ENCODE results near the gene EPN1. TPM values are rescaled to one million over a fixed set of nuclear protein-coding genes. Genes with fewer than 3 reads are reported as not detected.

Gene EPN1
- total and polyA plus RNA-seq, 9 of the 15 experiments (the other 6 are each of a cell fraction or from before 2014, with no cell fraction given), result 0.08 to 138 (median 12.7) TPM

GRCh38 chr19:55655648-55656040, 19.4 kb upstream of the EPN1 start:
- H3K79me2 ChIP-seq (ENCODE audit: control insufficient read depth, insufficient read depth, low read length), result peaks cover 58% of the 10 kb centered on the region
- intact Hi-C loops (cut with micrococcal nuclease) (no loop called here), in situ Hi-C loops (cut with MboI) (no loop called here)
- ATAC-seq (no peak), DNase-seq (ENCODE audit: extremely low read depth in 1 of 4, low spot score in 3 of 4) (no peak), FAIRE-seq (no peak)
- peak overlapping the region; percentile 100 for H3K27ac ChIP-seq (ENCODE audit: extremely low read depth, low read depth, low read length)
- peaks cover 20 to 55% of the 10 kb centered on the region in 2 experiments; a peak in 4 of 5 replicates for H3K4me1 ChIP-seq (replicated peaks in 1 of 2; ENCODE audit: control insufficient read depth in 2 of 2, insufficient read depth in 2 of 2, low read length in 2 of 2)
- peaks cover 6% of the 10 kb centered on the region for H3K9me1 ChIP-seq (ENCODE audit: control insufficient read depth, insufficient read depth, low read length)
- H3K9me3 ChIP-seq (replicated peaks; ENCODE audit: control insufficient read depth, insufficient read depth, low read depth, low read length), result no peaks in the 10 kb centered on the region
- H4K20me1 ChIP-seq (replicated peaks; ENCODE audit: control insufficient read depth, insufficient read depth, low read length), result peaks cover 42% of the 10 kb centered on the region
- POLR2A ChIA-PET, result interaction anchor here (0.7 to 3.5 kb wide), 4 partner anchors 9 to 34 kb away, joined by 3 to 21 read pairs (median 8); no protein-coding TSS in a partner anchor
- H3K4me3 ChIP-seq, result peak overlapping the region; percentile 70
- no peaks in the 10 kb centered on the region for H3K27me3 ChIP-seq (ENCODE audit: control insufficient read depth in 2 of 2, insufficient read depth in 2 of 2, low read length in 2 of 2)
- H3K9ac ChIP-seq (ENCODE audit: insufficient read depth in 1 of 2, low read depth in 2 of 2, low read length in 2 of 2), result peak overlapping the region; percentile 98 to 99
- CTCF ChIA-PET (ENCODE audit: low intra/inter-chr PET ratio), result no interaction called here
- H3K36me3 ChIP-seq (ENCODE audit: control insufficient read depth, insufficient read depth, low read length), result peaks cover 71% of the 10 kb centered on the region
- WGBS (ENCODE audit: insufficient coverage, low coverage, missing lambda C conversion rate), result under 1% methylated on average over 12 of the region's 19 CpGs
- H3K4me2 ChIP-seq (ENCODE audit: insufficient read depth, low read length), result peak overlapping the region; percentile 99
- H2AFZ ChIP-seq (ENCODE audit: low read depth, low read length), result peak overlapping the region; percentile 73
- TSS peak; percentile 51 for BruUV-seq (replicated peaks)
- TF ChIP-seq FOXK2 (conservative IDR thresholded peaks at IDR 0.05 in 1 of 2, IDR thresholded peaks at IDR 0.05 in 1 of 2; ENCODE audit: low read depth in 2 of 2), result 0 out of 4 replicates have a peak, but pooled peaks of 1 of the 2 experiments have one; percentile 9
- TF ChIP-seq BCOR (IDR thresholded peaks at IDR 0.05), result no peak
- TF ChIP-seq ZNF282 (CRISPR knock-in tag; IDR thresholded peaks at IDR 0.05), result no peak
- TF ChIP-seq RERE (CRISPR knock-in tag; IDR thresholded peaks at IDR 0.05; ENCODE audit: borderline replicate concordance), result no peak
- TF ChIP-seq NFE2 (IDR thresholded peaks at IDR 0.05; ENCODE audit: low read depth), result no peak
- no peak for TF ChIP-seq ATF3 (IDR thresholded peaks at IDR 0.05)
- TF ChIP-seq ATF3 (CRISPR knock-in tag; conservative IDR thresholded peaks at IDR 0.05), result 0 out of 2 replicates have a peak, but pooled peaks have one; percentile 32
- TF ChIP-seq ATF4 (CRISPR knock-in tag; IDR thresholded peaks at IDR 0.05), result no peak
- no peak for TF ChIP-seq SFPQ (IDR thresholded peaks at IDR 0.05; ENCODE audit: low read depth, low read length)
- no peak for TF ChIP-seq RCOR1 (IDR thresholded peaks at IDR 0.05; ENCODE audit: borderline replicate concordance in 1 of 2, low read depth in 2 of 2, low read length in 2 of 2)
- peak; percentile 78 to 93 for TF ChIP-seq MNT (conservative IDR thresholded peaks at IDR 0.05)
